ENCODE measurements around the gene DNAAF5. TPM values are rescaled to one million over a fixed set of nuclear protein-coding genes. Genes with fewer than 3 reads are reported as not detected.
A peak's percentile ranks its signal among the peaks of the same experiment; 100 is the strongest.

Gene DNAAF5
- total RNA-seq, 1 donor from 2014 or later: 45.6 TPM

- no peak overlapping the region for H3K4me3 Mint-ChIP-seq
- peaks cover 22% of the 10 kb centered on the region for H3K36me3 Mint-ChIP-seq
- H3K27me3 Mint-ChIP-seq: no peaks in the 10 kb centered on the region
- no peak for DNase-seq (ENCODE audit: extremely low spot score, unreplicated experiment)
- no peaks in the 10 kb centered on the region for H3K9me3 Mint-ChIP-seq
- no peak for TF ChIP-seq CTCF (conservative IDR thresholded peaks at IDR 0.05)
- H3K27ac Mint-ChIP-seq: no peak overlapping the region
- peaks cover 43% of the 10 kb centered on the region for H3K4me1 Mint-ChIP-seq (ENCODE audit: unreplicated experiment)
Measured at GRCh38 chr7:824664-825063, 98.2 kb downstream of the DNAAF5 start.

GRCh38 chr7:825386-825785, 98.9 kb downstream of the DNAAF5 start:
- H3K36me3 Mint-ChIP-seq: peaks cover 17% of the 10 kb centered on the region
- H3K27me3 Mint-ChIP-seq: no peaks in the 10 kb centered on the region
- no peaks in the 10 kb centered on the region for H3K9me3 Mint-ChIP-seq
- no peak overlapping the region for H3K27ac Mint-ChIP-seq
- TF ChIP-seq CTCF (conservative IDR thresholded peaks at IDR 0.05): no peak
- peaks cover 43% of the 10 kb centered on the region for H3K4me1 Mint-ChIP-seq (ENCODE audit: unreplicated experiment)
- no peak overlapping the region for H3K4me3 Mint-ChIP-seq
- DNase-seq (ENCODE audit: extremely low spot score, unreplicated experiment): no peak

- H3K27me3 Mint-ChIP-seq: no peaks in the 10 kb centered on the region
- DNase-seq (ENCODE audit: extremely low spot score, unreplicated experiment): no peak
- no peak for TF ChIP-seq CTCF (conservative IDR thresholded peaks at IDR 0.05)
- H3K27ac Mint-ChIP-seq: no peak overlapping the region
- peaks cover 11% of the 10 kb centered on the region for H3K36me3 Mint-ChIP-seq
- H3K4me1 Mint-ChIP-seq (ENCODE audit: unreplicated experiment): peaks cover 41% of the 10 kb centered on the region
- no peaks in the 10 kb centered on the region for H3K9me3 Mint-ChIP-seq
- no peak overlapping the region for H3K4me3 Mint-ChIP-seq
Measured at GRCh38 chr7:826230-826917, 99.9 kb downstream of the DNAAF5 start.

DNA sequence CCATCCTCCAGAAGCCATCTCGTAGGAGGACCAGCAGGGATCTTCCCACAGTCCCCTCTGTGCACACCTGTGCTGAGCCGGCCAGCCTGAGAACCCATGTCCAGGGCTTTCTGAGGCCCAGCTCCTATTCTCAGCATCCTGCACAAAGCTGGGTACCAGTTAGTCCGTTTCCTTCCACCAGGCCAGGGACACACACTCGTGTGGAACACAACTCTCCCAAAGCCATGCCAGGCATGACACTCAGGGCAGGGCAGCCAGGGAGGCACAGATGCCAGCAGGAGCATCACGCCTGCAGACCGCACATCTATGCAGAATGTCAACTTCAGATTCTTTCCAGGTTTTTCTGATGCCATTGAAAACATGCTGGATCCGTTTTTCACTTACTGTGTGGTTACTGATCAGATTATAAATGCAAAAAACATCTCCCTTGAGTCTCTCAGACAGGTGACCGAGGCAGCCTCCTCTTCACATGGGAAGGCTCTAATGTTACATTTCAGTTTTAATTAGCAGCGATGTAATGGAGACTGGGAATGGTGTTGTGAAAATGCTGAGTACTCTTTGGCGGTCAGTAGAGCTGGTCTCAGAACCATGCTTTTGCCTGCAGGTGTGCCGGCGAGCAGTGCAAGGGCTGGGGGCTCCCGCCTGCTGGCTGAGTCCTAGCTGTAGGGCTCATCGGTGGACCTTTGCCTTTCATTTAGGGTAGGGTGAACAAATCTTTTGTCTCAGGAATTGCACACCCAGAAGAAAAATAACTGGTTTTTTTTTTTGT, 102.5 kb downstream of the DNAAF5 start:
- no peak for DNase-seq (ENCODE audit: extremely low spot score, unreplicated experiment)
- Mint-ChIP-seq H3K4me1 (ENCODE audit: unreplicated experiment) (peaks cover 37% of the 10 kb centered on the region), H3K27ac (peak overlapping the region; percentile 31), H3K36me3 (peaks cover 7% of the 10 kb centered on the region), H3K9me3 (no peaks in the 10 kb centered on the region), H3K27me3 (no peaks in the 10 kb centered on the region), H3K4me3 (no peak overlapping the region)
- TF ChIP-seq CTCF (conservative IDR thresholded peaks at IDR 0.05): no peak

DNA sequence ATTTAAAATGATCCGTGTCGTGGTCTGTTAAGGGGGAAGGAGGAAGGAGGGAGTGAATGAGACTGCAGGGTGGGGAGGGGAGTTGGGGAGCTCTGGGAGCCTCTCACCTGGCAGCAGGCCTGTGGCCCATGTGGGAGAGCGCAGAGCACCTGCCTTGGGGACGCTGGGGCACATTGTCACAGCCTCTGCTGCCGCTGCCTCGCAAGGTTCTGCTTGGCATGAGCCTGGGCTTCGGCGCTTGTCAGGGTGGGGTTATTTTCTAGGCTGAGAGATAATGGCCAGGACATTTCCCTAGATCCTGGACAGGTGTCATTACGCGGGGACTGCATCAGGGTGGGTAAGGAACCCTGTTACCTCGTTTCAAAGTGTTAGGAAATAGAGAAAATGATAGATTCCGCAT, 103.6 kb downstream of the DNAAF5 start:
- H3K9me3 Mint-ChIP-seq: no peaks in the 10 kb centered on the region
- peak overlapping the region; percentile 75 for H3K4me3 Mint-ChIP-seq
- peak overlapping the region; percentile 99 for H3K27ac Mint-ChIP-seq
- DNase-seq (ENCODE audit: extremely low spot score, unreplicated experiment): no peak
- H3K4me1 Mint-ChIP-seq (ENCODE audit: unreplicated experiment): peaks cover 32% of the 10 kb centered on the region
- H3K36me3 Mint-ChIP-seq: peaks cover 3% of the 10 kb centered on the region
- H3K27me3 Mint-ChIP-seq: no peaks in the 10 kb centered on the region
- no peak for TF ChIP-seq CTCF (conservative IDR thresholded peaks at IDR 0.05)

Data from type B pancreatic cell (in vitro differentiated cells).